TTC549 (cell line): ENCODE data around the gene NODAL.

Source experiments
- FAIRE-seq: peaks from 2 replicates; lab custom pipeline; 2012; peaks lifted over from hg19 to GRCh38; lab: Jason Lieb, UNC

The NODAL gene

GRCh38 chr10:70432561-70433263 lies 8.8 kb downstream of the NODAL start:
- no peak for FAIRE-seq

- FAIRE-seq = no peak
Measured at GRCh38 chr10:70432101-70432500, 9.4 kb downstream of the NODAL start.

- FAIRE-seq = no peak
Measured at GRCh38 chr10:70430493-70431445, 10.7 kb downstream of the NODAL start.

- no peak for FAIRE-seq
Measured at GRCh38 chr10:70426823-70427222, 14.7 kb downstream of the NODAL start.

DNA sequence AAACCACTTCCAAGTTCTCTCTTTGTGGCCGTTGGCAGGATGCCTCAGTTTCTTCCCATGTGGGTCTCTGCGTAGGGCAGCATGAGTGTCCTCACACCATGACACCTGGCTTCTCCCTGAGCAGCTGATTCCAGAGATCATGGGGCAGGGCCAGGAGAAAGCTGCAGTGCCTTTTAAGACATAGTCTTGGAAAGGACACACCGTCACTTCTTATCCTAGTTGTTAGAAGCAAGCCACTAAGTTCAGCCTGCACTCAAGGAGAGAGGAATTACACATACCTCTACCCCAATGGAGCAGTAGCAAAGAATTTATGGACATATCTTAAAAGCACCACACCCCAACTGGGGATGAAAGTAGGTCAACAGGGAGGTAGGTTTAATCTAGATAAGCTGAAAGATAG lies 16.4 kb downstream of the NODAL start:
- FAIRE-seq = no peak

DNA sequence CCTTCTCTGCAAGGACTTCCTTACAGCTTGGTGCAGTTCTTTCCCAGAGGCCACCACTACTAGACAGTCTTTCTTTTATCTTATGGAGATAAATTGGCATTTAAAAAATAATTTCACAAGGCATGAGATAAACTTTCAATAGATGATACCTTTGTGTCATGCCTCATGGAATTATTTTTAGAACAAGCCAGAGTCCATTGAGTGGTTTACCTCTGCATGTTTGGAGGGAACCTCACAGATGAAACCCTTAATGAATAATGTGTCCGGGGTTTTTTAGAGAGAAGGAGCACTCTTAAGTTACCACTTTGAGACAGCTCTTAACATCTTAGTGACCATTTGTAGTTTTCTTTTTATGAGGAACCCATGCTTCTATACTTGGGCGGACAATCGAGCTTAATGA lies 17.2 kb downstream of the NODAL start:
- FAIRE-seq = no peak

DNA sequence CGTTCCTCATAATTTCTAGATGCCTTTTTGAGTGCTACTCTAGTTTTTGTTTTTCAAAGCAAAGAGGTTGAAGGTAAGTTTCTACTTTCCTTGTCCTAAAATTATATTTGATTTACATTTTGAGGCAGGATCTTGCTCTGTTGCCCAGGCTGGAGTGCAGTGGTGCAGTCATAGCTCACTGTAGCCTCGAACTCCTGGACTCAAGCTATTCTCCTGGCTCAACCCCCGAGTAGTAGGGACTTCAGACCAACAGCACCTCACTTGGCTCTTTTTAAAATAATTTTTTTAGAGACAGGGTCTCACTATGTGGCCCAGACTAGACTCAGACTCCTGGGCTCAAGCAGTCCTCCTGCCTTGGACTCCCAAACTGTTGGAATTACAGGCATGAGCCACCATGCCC lies 22.8 kb downstream of the NODAL start:
- FAIRE-seq = no peak

- FAIRE-seq = no peak
Measured at GRCh38 chr10:70418229-70418628, 23.3 kb downstream of the NODAL start.

DNA sequence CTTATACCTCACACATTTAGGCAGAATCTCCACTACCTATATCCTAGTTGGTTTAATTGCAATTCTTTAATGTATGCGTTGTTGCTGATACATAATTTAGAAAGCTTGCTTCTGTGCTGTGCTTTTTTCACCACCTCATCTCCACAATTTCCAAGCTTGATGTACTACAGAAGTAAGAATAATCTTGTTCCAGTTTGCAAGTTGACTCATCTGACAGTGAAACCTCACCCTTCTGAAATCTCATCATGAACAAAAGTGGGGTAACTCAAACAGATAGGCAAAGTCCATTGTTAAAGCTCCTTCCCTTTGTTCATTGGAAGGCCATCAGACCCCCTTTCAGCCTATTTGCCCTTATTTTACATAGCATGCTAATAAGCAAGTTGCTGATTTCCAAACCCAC lies 23.9 kb downstream of the NODAL start:
- FAIRE-seq = no peak

- no peak for FAIRE-seq
Measured at GRCh38 chr10:70412356-70412755, 29.1 kb downstream of the NODAL start.

- no peak for FAIRE-seq
Measured at GRCh38 chr10:70410608-70411007, 30.9 kb downstream of the NODAL start.

- no peak for FAIRE-seq
Measured at GRCh38 chr10:70409772-70410171, 31.7 kb downstream of the NODAL start.

DNA sequence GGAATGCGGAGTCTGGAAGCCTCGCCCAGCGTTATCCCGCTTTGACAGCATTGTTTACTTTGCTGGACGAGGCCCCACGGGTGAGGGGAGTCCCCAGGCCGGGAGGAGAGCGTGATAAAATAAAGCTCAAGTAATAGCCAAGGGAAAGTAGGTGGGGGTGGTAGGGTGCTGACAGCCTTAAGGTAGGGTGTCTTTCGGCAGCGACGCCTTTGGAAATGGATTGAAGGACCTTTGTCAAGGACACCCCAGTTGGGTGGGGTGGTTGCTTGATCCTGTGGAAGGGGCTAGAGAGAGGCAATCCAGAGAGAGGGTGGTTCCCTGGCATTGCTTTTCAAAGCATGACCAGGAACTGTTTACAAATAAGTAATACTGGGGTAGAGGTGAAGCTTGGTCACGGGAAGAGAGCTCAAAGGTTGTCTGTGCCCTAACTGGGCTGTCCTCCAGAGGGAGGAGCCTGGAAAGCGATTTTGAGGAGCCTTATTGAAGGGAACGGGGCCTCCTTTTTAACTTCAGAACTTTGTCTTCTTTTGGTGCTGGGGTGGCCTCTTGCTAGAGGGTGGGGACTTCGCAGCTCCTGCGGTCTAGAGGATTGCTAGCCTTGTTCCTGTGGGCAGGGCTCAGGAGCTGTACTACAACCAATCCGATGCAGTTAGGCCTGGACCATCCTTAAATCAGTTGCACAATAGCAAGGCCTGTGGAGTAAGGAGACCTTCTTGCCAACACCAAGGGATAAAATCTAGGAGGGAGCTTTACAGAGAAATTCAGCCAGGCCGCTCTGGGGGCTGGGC lies 36.2 kb downstream of the NODAL start:
- FAIRE-seq = no peak

- FAIRE-seq = no peak
Measured at GRCh38 chr10:70404787-70405036, 36.8 kb downstream of the NODAL start.

- peak; percentile 40 for FAIRE-seq
Measured at GRCh38 chr10:70404036-70404786, 37.3 kb downstream of the NODAL start, which contains the start of gene EIF4EBP2. Gene EIF4EBP2 (plus strand): TSS chr10:70404145. CDS start chr10:70404402, 257 bp downstream.

DNA sequence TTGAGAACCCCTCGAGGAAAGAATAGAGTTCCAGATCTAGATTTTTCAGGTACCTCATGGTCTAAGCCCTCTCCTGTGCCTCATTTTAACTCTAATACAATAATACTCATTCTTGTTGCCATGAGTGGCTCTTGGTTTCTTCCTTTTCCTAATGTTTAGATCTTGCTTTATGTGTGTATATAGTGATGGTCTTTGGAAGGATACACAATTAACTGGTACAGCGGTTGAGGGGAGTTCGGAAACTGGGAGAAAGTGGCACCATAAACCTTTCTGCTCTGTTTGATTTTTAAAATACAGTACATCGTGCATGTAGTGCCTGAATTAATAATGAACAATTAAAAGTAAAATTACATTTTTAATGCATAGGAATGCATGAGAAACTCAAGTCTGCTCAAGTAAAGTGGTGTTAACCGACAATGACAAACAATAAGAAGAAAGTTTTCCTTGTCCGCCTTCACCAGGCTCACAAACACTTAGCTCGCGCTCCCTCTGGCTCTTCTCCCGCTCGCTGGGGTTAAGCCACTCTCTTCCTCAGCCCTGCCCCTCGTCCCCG lies 37.9 kb downstream of the NODAL start:
- no peak for FAIRE-seq

GRCh38 chr10:70399177-70399576 lies 42.3 kb downstream of the NODAL start:
- FAIRE-seq = no peak

DNA sequence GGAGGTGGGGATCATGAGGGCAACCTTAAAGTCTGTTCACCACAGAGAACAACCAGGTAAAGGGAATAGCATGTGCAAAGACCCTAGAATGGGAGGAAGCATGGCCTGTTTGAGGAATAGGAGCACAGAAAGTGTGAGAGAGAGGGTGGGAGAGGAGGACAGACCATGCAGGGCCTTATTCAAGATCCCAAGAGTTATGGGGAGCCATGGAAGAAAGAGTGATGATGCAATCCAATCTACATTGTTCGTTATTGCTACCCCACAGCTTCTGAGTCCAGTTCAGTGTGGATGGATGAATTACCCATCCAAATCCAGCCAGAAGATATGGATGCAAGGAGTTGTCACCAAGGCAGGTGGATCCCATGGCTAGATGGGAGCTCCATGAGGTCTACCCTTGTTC lies 45.3 kb downstream of the NODAL start:
- FAIRE-seq = no peak

- FAIRE-seq = no peak
Measured at GRCh38 chr10:70391654-70392053, 49.8 kb downstream of the NODAL start.
